ENCODE measurements around the gene NUP210. TPM values are rescaled to one million over a fixed set of nuclear protein-coding genes. Genes with fewer than 3 reads are reported as not detected.
"Not testable (repeated sequence)": the region's sequence is repeated elsewhere in the genome, so short reads cannot be mapped to it uniquely, and the experiment has no call there.

NUP210 gene
- total RNA-seq, 1 donor from 2014 or later = 3.0 TPM

DNA sequence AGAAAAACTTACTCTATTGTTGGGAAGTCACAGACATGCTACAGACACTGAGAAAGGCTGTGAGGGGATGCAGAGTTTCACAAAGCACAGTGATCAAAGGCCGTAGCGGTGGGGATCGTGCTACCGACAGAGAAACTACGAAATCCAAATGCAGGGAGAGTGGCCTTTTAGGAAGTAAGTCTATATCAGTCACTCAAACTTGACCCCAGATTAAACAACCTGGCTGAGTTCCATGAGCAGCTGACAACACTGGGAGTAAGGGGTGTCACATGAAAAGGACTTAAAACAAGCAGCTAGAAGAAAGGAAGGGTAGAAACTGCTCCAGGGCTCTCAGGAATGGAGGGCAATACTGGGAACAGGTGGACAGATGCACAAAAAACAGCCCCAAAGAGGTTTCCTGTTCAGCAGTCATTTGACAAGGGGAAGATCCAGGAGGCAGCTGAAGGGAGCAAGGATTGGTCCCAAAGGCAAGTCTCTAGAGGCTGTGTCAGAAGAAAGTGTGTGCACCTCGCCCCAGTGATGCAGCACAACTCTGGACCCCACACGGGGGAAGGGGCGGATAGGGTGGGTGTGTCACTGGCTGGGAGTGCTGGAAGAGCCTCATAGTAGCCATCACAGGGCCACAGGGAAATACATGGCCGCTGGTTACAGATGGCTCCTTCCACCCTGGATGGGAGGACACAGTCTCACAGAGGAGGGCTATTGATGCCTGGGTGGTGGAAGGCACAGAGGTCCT, 39.7 kb upstream of the NUP210 start:
- no peaks in the 10 kb centered on the region for H3K9me3 Mint-ChIP-seq (ENCODE audit: unreplicated experiment)
- no peaks in the 10 kb centered on the region for H3K36me3 Mint-ChIP-seq (ENCODE audit: low read depth, unreplicated experiment)
- no peaks in the 10 kb centered on the region for H3K4me1 Mint-ChIP-seq (ENCODE audit: unreplicated experiment)
- H3K4me3 Mint-ChIP-seq (ENCODE audit: unreplicated experiment) = no peak overlapping the region
- no peak for DNase-seq (ENCODE audit: low spot score)
- TF ChIP-seq, protein P1, sequence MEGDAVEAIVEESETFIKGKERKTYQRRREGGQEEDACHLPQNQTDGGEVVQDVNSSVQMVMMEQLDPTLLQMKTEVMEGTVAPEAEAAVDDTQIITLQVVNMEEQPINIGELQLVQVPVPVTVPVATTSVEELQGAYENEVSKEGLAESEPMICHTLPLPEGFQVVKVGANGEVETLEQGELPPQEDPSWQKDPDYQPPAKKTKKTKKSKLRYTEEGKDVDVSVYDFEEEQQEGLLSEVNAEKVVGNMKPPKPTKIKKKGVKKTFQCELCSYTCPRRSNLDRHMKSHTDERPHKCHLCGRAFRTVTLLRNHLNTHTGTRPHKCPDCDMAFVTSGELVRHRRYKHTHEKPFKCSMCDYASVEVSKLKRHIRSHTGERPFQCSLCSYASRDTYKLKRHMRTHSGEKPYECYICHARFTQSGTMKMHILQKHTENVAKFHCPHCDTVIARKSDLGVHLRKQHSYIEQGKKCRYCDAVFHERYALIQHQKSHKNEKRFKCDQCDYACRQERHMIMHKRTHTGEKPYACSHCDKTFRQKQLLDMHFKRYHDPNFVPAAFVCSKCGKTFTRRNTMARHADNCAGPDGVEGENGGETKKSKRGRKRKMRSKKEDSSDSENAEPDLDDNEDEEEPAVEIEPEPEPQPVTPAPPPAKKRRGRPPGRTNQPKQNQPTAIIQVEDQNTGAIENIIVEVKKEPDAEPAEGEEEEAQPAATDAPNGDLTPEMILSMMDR (IDR thresholded peaks at IDR 0.05; ENCODE audit: unreplicated experiment) = no peak
- no peaks in the 10 kb centered on the region for H3K27me3 Mint-ChIP-seq (ENCODE audit: unreplicated experiment)
- no peak overlapping the region for H3K27ac Mint-ChIP-seq (ENCODE audit: unreplicated experiment)

- Mint-ChIP-seq H3K4me1 (ENCODE audit: unreplicated experiment) (peaks cover 3% of the 10 kb centered on the region), H3K27ac (ENCODE audit: unreplicated experiment) (no peak overlapping the region), H3K4me3 (ENCODE audit: unreplicated experiment) (no peak overlapping the region), H3K9me3 (ENCODE audit: unreplicated experiment) (no peaks in the 10 kb centered on the region), H3K27me3 (ENCODE audit: unreplicated experiment) (no peaks in the 10 kb centered on the region), H3K36me3 (ENCODE audit: low read depth, unreplicated experiment) (no peaks in the 10 kb centered on the region)
- TF ChIP-seq, protein P1 (IDR thresholded peaks at IDR 0.05; ENCODE audit: unreplicated experiment) = no peak
- DNase-seq (ENCODE audit: low spot score) = no peak
Measured at GRCh38 chr3:13457593-13457992, 37.5 kb upstream of the NUP210 start.

GRCh38 chr3:13455644-13456043, 35.5 kb upstream of the NUP210 start:
- H3K27me3 Mint-ChIP-seq (ENCODE audit: unreplicated experiment) = peaks cover 2% of the 10 kb centered on the region
- peaks cover 9% of the 10 kb centered on the region for H3K4me1 Mint-ChIP-seq (ENCODE audit: unreplicated experiment)
- TF ChIP-seq, protein P1 (IDR thresholded peaks at IDR 0.05; ENCODE audit: unreplicated experiment) = no peak
- no peaks in the 10 kb centered on the region for H3K36me3 Mint-ChIP-seq (ENCODE audit: low read depth, unreplicated experiment)
- no peak overlapping the region for H3K27ac Mint-ChIP-seq (ENCODE audit: unreplicated experiment)
- no peak for DNase-seq (ENCODE audit: low spot score)
- H3K9me3 Mint-ChIP-seq (ENCODE audit: unreplicated experiment) = no peaks in the 10 kb centered on the region
- no peak overlapping the region for H3K4me3 Mint-ChIP-seq (ENCODE audit: unreplicated experiment)

DNA sequence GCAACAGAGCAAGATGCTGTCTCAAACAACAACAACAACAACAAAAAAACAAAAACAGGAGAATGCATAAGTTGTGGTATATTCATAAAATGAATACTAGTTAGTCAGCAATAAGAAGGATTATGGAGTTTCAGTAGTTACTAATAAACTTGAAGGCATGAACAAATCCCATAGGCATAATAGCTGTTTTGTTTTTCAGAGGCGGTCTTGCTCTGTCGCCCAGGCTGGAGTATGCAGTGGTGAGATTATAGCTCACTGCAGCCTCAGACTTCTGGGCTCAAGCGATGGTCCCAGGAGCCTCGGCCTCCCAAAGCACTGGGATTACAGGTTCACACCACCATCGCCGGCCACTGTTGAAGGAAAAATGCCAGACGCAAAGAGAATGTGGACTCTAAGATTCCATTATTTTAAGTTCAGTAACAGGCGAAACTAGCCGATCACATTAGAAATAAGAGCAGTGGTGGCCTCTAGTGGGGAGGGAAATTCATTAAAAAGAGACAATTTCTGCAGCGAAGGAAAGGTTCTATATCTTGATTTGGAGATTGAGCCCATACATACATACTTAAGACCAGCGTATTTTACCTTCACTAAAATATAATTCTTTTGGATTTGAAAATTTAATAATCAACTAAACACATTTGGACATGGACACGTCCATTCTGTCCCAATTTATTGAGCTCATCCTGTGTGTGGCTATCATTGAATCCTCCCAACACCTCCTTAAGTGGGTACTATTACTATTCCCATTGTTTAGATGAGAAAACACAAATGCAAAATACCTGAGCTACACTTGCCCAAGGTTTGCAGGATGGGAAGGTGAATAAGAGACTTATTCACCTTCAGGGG, 32.6 kb upstream of the NUP210 start:
- Mint-ChIP-seq H3K9me3 (ENCODE audit: unreplicated experiment) (no peaks in the 10 kb centered on the region), H3K4me3 (ENCODE audit: unreplicated experiment) (no peak overlapping the region), H3K27me3 (ENCODE audit: unreplicated experiment) (peaks cover 2% of the 10 kb centered on the region), H3K36me3 (ENCODE audit: low read depth, unreplicated experiment) (no peaks in the 10 kb centered on the region), H3K27ac (ENCODE audit: unreplicated experiment) (peak overlapping the region; percentile 97), H3K4me1 (ENCODE audit: unreplicated experiment) (peaks cover 9% of the 10 kb centered on the region)
- peak; percentile 45 for DNase-seq (ENCODE audit: low spot score)
- TF ChIP-seq, protein P1 (IDR thresholded peaks at IDR 0.05; ENCODE audit: unreplicated experiment) = peak; percentile 50

GRCh38 chr3:13451301-13451673, 31.2 kb upstream of the NUP210 start:
- Mint-ChIP-seq H3K27me3 (ENCODE audit: unreplicated experiment) (peaks cover 2% of the 10 kb centered on the region), H3K4me3 (ENCODE audit: unreplicated experiment) (peak overlapping the region; percentile 88), H3K36me3 (ENCODE audit: low read depth, unreplicated experiment) (peaks cover under 1% of the 10 kb centered on the region), H3K9me3 (ENCODE audit: unreplicated experiment) (no peaks in the 10 kb centered on the region), H3K27ac (ENCODE audit: unreplicated experiment) (peak overlapping the region; percentile 97), H3K4me1 (ENCODE audit: unreplicated experiment) (peaks cover 9% of the 10 kb centered on the region)
- no peak for DNase-seq (ENCODE audit: low spot score)
- TF ChIP-seq, protein P1 (IDR thresholded peaks at IDR 0.05; ENCODE audit: unreplicated experiment) = no peak

GRCh38 chr3:13442882-13443281, 22.8 kb upstream of the NUP210 start:
- H3K4me3 Mint-ChIP-seq (ENCODE audit: unreplicated experiment); H3K36me3 Mint-ChIP-seq (ENCODE audit: low read depth, unreplicated experiment); H3K27ac Mint-ChIP-seq (ENCODE audit: unreplicated experiment); DNase-seq (ENCODE audit: low spot score); H3K9me3 Mint-ChIP-seq (ENCODE audit: unreplicated experiment); H3K27me3 Mint-ChIP-seq (ENCODE audit: unreplicated experiment); H3K4me1 Mint-ChIP-seq (ENCODE audit: unreplicated experiment): not testable (repeated sequence)
